GM12878 (cell line): ENCODE results near the gene ABI1. TPM values are rescaled to one million over a fixed set of nuclear protein-coding genes. Genes with fewer than 3 reads are reported as not detected.
A peak's percentile ranks its signal among the peaks of the same experiment; 100 is the strongest.

ENCODE experiments used
- ATAC-seq: fragments of 200-7000 bp; cut with Tn5 transposase; 3 replicates; pipeline ENCODE4 v1.9.1; 2020; ENCODE audit warnings: mild to moderate bottlenecking, moderate library complexity
- BruUV-seq: library from RNA; stranded (reverse); fragments of 400-500 nt; replicated peaks from 2 replicates; lab custom pipeline; 2021; lab: Mats Ljungman, UMichigan
- CTCF ChIA-PET: fragments of 300-600 bp; sonication (Branson Sonifier 250); formaldehyde crosslinking; extraction: SDS; loops from one replicate; lab custom pipeline; 2021; ENCODE audit warnings: inconsistent platforms; lab: Yijun Ruan, JAX
- POLR2A ChIA-PET: fragments of 350-600 bp; formaldehyde crosslinking; extraction: SDS; loops from one replicate; lab custom pipeline; 2021; ENCODE audit warnings: inconsistent platforms; lab: Charles Lee
- RAD21 ChIA-PET: fragments of 300-600 bp; sonication (Branson Sonifier 250); formaldehyde crosslinking; loops from one replicate; lab custom pipeline; 2023; ENCODE audit warnings: antibody characterized with exemption; ENCODE audit not compliant: unreplicated experiment; lab: Charles Lee
- SMC1A ChIA-PET: fragments of 300-600 bp; sonication (Branson Sonifier 250); formaldehyde crosslinking; loops from one replicate; lab custom pipeline; 2023; ENCODE audit not compliant: unreplicated experiment, uncharacterized antibody; lab: Charles Lee
- DNase-seq: peaks from one replicate; pipeline ENCODE4 v3.0.0-alpha.2; 2011; ENCODE audit warnings: low read depth, low spot score
- FAIRE-seq: peaks from 3 replicates; lab custom pipeline; 2011; peaks lifted over from hg19 to GRCh38; lab: Jason Lieb, UNC
- H2AFZ ChIP-seq: 2 replicates; pipeline ENCODE4 v1.6.0; 2011; ENCODE audit warnings: low read depth, low read length, control low read depth; ENCODE audit not compliant: control insufficient read depth
- H3K27ac ChIP-seq: 2 replicates; pipeline ENCODE4 v1.5.1; 2011; ENCODE audit warnings: control low read depth; ENCODE audit not compliant: control insufficient read depth, insufficient read depth
- H3K27me3 ChIP-seq, 2 experiments: replicated peaks in 1 of 2; 2 replicates each; pipeline versions ENCODE4 v1.6.0 to v1.6.1; 2011; ENCODE audit warnings: low read length in 1 of 2; ENCODE audit not compliant: control insufficient read depth in 2 of 2, insufficient read depth in 2 of 2
- H3K36me3 ChIP-seq, 2 experiments: 2 replicates each; pipeline ENCODE4 v1.5.1; 2011; ENCODE audit warnings: low read length in 1 of 2; ENCODE audit not compliant: control insufficient read depth in 2 of 2, insufficient read depth in 2 of 2
- H3K4me1 ChIP-seq: 2 replicates; pipeline ENCODE4 v1.6.1; 2011; ENCODE audit warnings: mild to moderate bottlenecking, low read length, moderate library complexity, mixed read lengths; ENCODE audit not compliant: control insufficient read depth, insufficient read depth
- H3K4me2 ChIP-seq: 2 replicates; pipeline ENCODE4 v1.6.0; 2011; ENCODE audit warnings: control low read depth; ENCODE audit not compliant: control insufficient read depth, insufficient read depth
- H3K4me3 ChIP-seq: fragments of 200-600 bp; sonication (generic); 2 replicates; pipeline ENCODE4 v1.5.1; 2016
- H3K79me2 ChIP-seq: 2 replicates; pipeline ENCODE4 v1.6.0; 2011; ENCODE audit warnings: low read length; ENCODE audit not compliant: control insufficient read depth, insufficient read depth
- H3K9ac ChIP-seq: 2 replicates; pipeline ENCODE4 v1.8.0; 2011; ENCODE audit warnings: low read length, control low read depth, mixed read lengths; ENCODE audit not compliant: control insufficient read depth, insufficient read depth
- H3K9me3 ChIP-seq: replicated peaks from 3 replicates; pipeline ENCODE4 v1.5.1; 2011; ENCODE audit warnings: mild to moderate bottlenecking, low read length; ENCODE audit not compliant: control insufficient read depth, insufficient read depth
- H4K20me1 ChIP-seq: 2 replicates; pipeline ENCODE4 v1.6.0; 2011; ENCODE audit not compliant: control insufficient read depth, insufficient read depth
- BHLHE40 ChIP-seq, 2 experiments: fragments of 450-650 bp in 1 of 2; IDR thresholded peaks; 2 replicates each; pipeline ENCODE4 v1.6.1; 2011 to 2017; ENCODE audit warnings: low read depth in 2 of 2, borderline replicate concordance in 1 of 2, improper control_type of control experiment in 1 of 2, low read length in 1 of 2, mild to moderate bottlenecking in 1 of 2
- CHD1 ChIP-seq: IDR thresholded peaks from 2 replicates; pipeline ENCODE4 v1.6.1; 2012; ENCODE audit warnings: low read depth, low read length, improper control_type of control experiment
- CTCF ChIP-seq, 3 experiments: IDR thresholded peaks in 2 of 3; conservative IDR thresholded peaks in 1 of 3; 2 replicates each; pipeline ENCODE4 v1.5.1; 2011; ENCODE audit warnings: low read depth in 3 of 3, low read length in 3 of 3, mild to moderate bottlenecking in 3 of 3, control low read depth in 2 of 3, moderate library complexity in 2 of 3, inconsistent platforms in 1 of 3, mixed read lengths in 1 of 3; ENCODE audit not compliant: control insufficient read depth in 2 of 3, insufficient read depth in 1 of 3; ENCODE audit errors: extremely low read depth in 1 of 3
- RAD21 ChIP-seq: IDR thresholded peaks from 2 replicates; pipeline ENCODE4 v1.6.1; 2011; ENCODE audit warnings: mild to moderate bottlenecking, low read depth, low read length, moderate library complexity; ENCODE audit not compliant: insufficient read depth
- SKIL ChIP-seq: fragments of 450-650 bp; IDR thresholded peaks from 2 replicates; pipeline ENCODE4 v1.6.1; 2017; ENCODE audit warnings: mild to moderate bottlenecking, low read depth, inconsistent platforms; ENCODE audit not compliant: poor library complexity, severe bottlenecking
- SMARCA5 ChIP-seq: fragments of 450-650 bp; IDR thresholded peaks from 2 replicates; pipeline ENCODE4 v1.6.1; 2017; ENCODE audit warnings: mild to moderate bottlenecking
- SMC3 ChIP-seq: IDR thresholded peaks from 2 replicates; pipeline ENCODE4 v1.6.1; 2011; ENCODE audit warnings: low read length, improper control_type of control experiment, borderline replicate concordance
- TCF7 ChIP-seq: IDR thresholded peaks from 2 replicates; pipeline ENCODE4 v1.6.1; 2014; ENCODE audit warnings: antibody characterized with exemption, borderline replicate concordance
- YY1 ChIP-seq: IDR thresholded peaks from 2 replicates; pipeline ENCODE4 v1.6.1; 2011; ENCODE audit warnings: low read depth, mild to moderate bottlenecking, low read length
- ZNF384 ChIP-seq: IDR thresholded peaks from 2 replicates; pipeline ENCODE4 v1.6.1; 2012; ENCODE audit warnings: low read depth, mild to moderate bottlenecking, low read length, improper control_type of control experiment, borderline replicate concordance
- ZNF592 ChIP-seq: fragments of 450-650 bp; IDR thresholded peaks from 2 replicates; pipeline ENCODE4 v1.6.1; 2017; ENCODE audit warnings: mild to moderate bottlenecking, moderate library complexity
- ZNF622 ChIP-seq: fragments of 450-650 bp; IDR thresholded peaks from 2 replicates; pipeline ENCODE4 v1.6.1; 2017; ENCODE audit warnings: mild to moderate bottlenecking, inconsistent platforms
- WGBS: methylation state at CpG from one replicate; pipeline ENCODE4 v1.1.6; 2016; ENCODE audit warnings: low lambda C conversion rate; ENCODE audit not compliant: insufficient replicate concordance, insufficient coverage; ENCODE audit errors: missing lambda C conversion rate; 5-methylcytosine and 5-hydroxymethylcytosine counted together
- in situ Hi-C: fragments of 300-500 bp; cut with MboI; formaldehyde crosslinking; loops from 9 replicates; pipeline ENCODE4 v1.14.3; 2018; ENCODE audit warnings: mixed read lengths
- intact Hi-C: fragments of 100-400 bp; cut with micrococcal nuclease; formaldehyde crosslinking; loops from one replicate; pipeline ENCODE4 v1.14.2; 2022; ENCODE audit not compliant: unreplicated experiment
- polyA plus RNA-seq, 11 experiments: library from polyadenylated mRNA; depleted of rRNA in 4 of 11; unstranded in 6 of 11; stranded (reverse) in 5 of 11; fragments of >200 nt; fragmentation: Nextera tagmentation in 4 of 11; fragmentation: Illumina TruSeq in 1 of 11; extraction: Ambion mirVana in 4 of 11; extraction: Trizol in 1 of 11; gene quantifications; 1 replicate in 1 of 11; 2 replicates in 10 of 11; pipeline versions ENCODE4 v1.2.1 to v1.2.3, GENCODE V29; 2011 to 2016; ENCODE audit warnings: inconsistent platforms in 2 of 11, missing spikeins in 2 of 11, low read depth in 1 of 11
- total RNA-seq, 4 experiments: library from RNA; depleted of rRNA in 3 of 4; stranded (reverse); fragments of >200 nt in 3 of 4; fragmentation: Illumina TruSeq in 1 of 4; extraction: Trizol in 1 of 4; gene quantifications; 2 replicates each; pipeline versions ENCODE4 v1.2.1 to v1.2.3, GENCODE V29; 2013 to 2021

The ABI1 gene
- total and polyA plus RNA-seq, 10 of the 15 experiments (the other 5 are each of a cell fraction or from before 2014, with no cell fraction given) = 31.2 to 73.2 (median 50.7) TPM

- ATAC-seq = peak; percentile 81
- intact Hi-C loops (loop anchor here (1.0 kb wide), 1 partner anchor 156 kb away; no protein-coding TSS in a partner anchor), in situ Hi-C loops (loop anchor here (5.0 to 10.0 kb wide), 2 partner anchors 151 to 391 kb away; no protein-coding TSS in a partner anchor)
- peak; percentile 93 for FAIRE-seq
- no peaks in the 10 kb centered on the region for H3K9me3 ChIP-seq
- no peaks in the 10 kb centered on the region for H4K20me1 ChIP-seq
- H3K27me3 ChIP-seq = no peaks in the 10 kb centered on the region
- no TSS peak for BruUV-seq
- H3K9ac ChIP-seq = no peak overlapping the region
- ChIA-PET CTCF (interaction anchor here (0.6 to 6.0 kb wide), 64 partner anchors 9 to 634 kb away, joined by 3 to 252 read pairs (median 4); partner anchors contain the start of genes ABI1 and YME1L1), RAD21 (interaction anchor here (0.8 to 6.5 kb wide), 34 partner anchors 10 to 851 kb away, joined by 3 to 175 read pairs (median 5); partner anchors contain the start of genes ABI1 and PDSS1), SMC1A (interaction anchor here (0.5 to 7.5 kb wide), 43 partner anchors 10 to 516 kb away, joined by 3 to 220 read pairs (median 4); partner anchors contain the start of gene ABI1), POLR2A (interaction anchor here (0.5 to 1.1 kb wide), 5 partner anchors 9 to 156 kb away, joined by 3 to 9 read pairs (median 4); no protein-coding TSS in a partner anchor)
- no peak overlapping the region for H3K4me2 ChIP-seq
- H3K27ac ChIP-seq = no peak overlapping the region
- H2AFZ ChIP-seq = no peak overlapping the region
- H3K4me3 ChIP-seq = no peak overlapping the region
- no peaks in the 10 kb centered on the region for H3K4me1 ChIP-seq
- WGBS = 72% methylated on average over 8 of the region's 8 CpGs
- no peak for DNase-seq
- H3K36me3 ChIP-seq = peaks cover 3 to 21% of the 10 kb centered on the region in 2 experiments; a peak in 3 of 4 replicates
- no peaks in the 10 kb centered on the region for H3K79me2 ChIP-seq
- peak; percentile 93; the same call in 1 of the 2 replicates for TF ChIP-seq SMC3
- peak; percentile 97 for TF ChIP-seq RAD21
- peak; percentile 21; the same call in 1 of the 2 replicates for TF ChIP-seq ZNF384
- TF ChIP-seq YY1 = peak; percentile 41; the same call in 1 of the 2 replicates
- TF ChIP-seq TCF7 = peak; percentile 97
- TF ChIP-seq CHD1 = no peak
- TF ChIP-seq BHLHE40 (IDR thresholded peaks at IDR 0.05; ENCODE audit: borderline replicate concordance in 1 of 2, low read depth in 2 of 2, low read length in 1 of 2) = 0 out of 4 replicates have a peak, but pooled peaks of 1 of the 2 experiments have one; percentile 16
- 0 out of 2 replicates have a peak, but pooled peaks have one; percentile 23 for TF ChIP-seq ZNF592
- TF ChIP-seq SMARCA5 = 0 out of 2 replicates have a peak, but pooled peaks have one; percentile 22
- TF ChIP-seq CTCF (IDR thresholded peaks at IDR 0.05 in 2 of 3, conservative IDR thresholded peaks at IDR 0.05 in 1 of 3; ENCODE audit: control insufficient read depth in 2 of 3, extremely low read depth in 1 of 3, insufficient read depth in 1 of 3, low read depth in 3 of 3, low read length in 3 of 3) = peak; percentile 70 to 89 (median 76); a peak in 5 of 6 replicates
- peak; percentile 36 for TF ChIP-seq SKIL
- TF ChIP-seq ZNF622 = no peak
Observed at GRCh38 chr10:26725837-26726727, 134.7 kb downstream of the ABI1 start.
